K562 (cell line): ENCODE results near the gene PSAT1. TPM values are rescaled to one million over a fixed set of nuclear protein-coding genes. Genes with fewer than 3 reads are reported as not detected.

Experiments used
- ATAC-seq: fragments of 200-7000 bp; cut with Tn5 transposase; 3 replicates; pipeline ENCODE4 v1.9.1; 2020; ENCODE audit warnings: moderate library complexity
- BruUV-seq: library from RNA; stranded (reverse); fragments of 400-500 nt; replicated peaks from 2 replicates; lab custom pipeline; 2021; lab: Mats Ljungman, UMichigan
- CTCF ChIA-PET: fragments of 300-600 bp; formaldehyde crosslinking; extraction: SDS; loops from one replicate; lab custom pipeline; 2021; ENCODE audit warnings: low intra/inter-chr PET ratio; lab: Yijun Ruan, JAX
- POLR2A ChIA-PET: fragments of 300-600, 350-650 bp; sonication (Branson Sonifier 250); formaldehyde crosslinking; extraction: SDS; loops from one replicate; lab custom pipeline; 2021; ENCODE audit warnings: antibody characterized with exemption, inconsistent platforms; lab: Yijun Ruan, JAX
- DNase-seq, 4 experiments: peaks; one replicate each; pipeline versions ENCODE4 v3.0.0 to v3.0.0-alpha.2; 2011 to 2018; ENCODE audit warnings: low spot score in 3 of 4, mixed read lengths in 3 of 4; ENCODE audit errors: extremely low read depth in 1 of 4
- FAIRE-seq: peaks from 2 replicates; lab custom pipeline; 2011; peaks lifted over from hg19 to GRCh38; lab: Jason Lieb, UNC
- H2AFZ ChIP-seq: 2 replicates; pipeline ENCODE4 v1.6.0; 2011; ENCODE audit warnings: low read depth, low read length, control low read depth, inconsistent platforms
- H3K27ac ChIP-seq: fragments of 200-600 bp; 3 replicates; pipeline ENCODE4 v1.8.0; 2011; ENCODE audit warnings: low read depth, mild to moderate bottlenecking, control low read depth, inconsistent platforms, low read length, moderate library complexity, mixed read lengths; ENCODE audit errors: extremely low read depth
- H3K27me3 ChIP-seq, 2 experiments: fragments of 300-600 bp in 1 of 2; 2 replicates in 1 of 2; 3 replicates in 1 of 2; pipeline versions ENCODE4 v1.6.0 to v1.8.0; 2011; ENCODE audit warnings: inconsistent platforms in 2 of 2, low read length in 2 of 2, mild to moderate bottlenecking in 1 of 2, mixed read lengths in 1 of 2, moderate library complexity in 1 of 2; ENCODE audit not compliant: control insufficient read depth in 2 of 2, insufficient read depth in 2 of 2
- H3K36me3 ChIP-seq: fragments of 300-600 bp; 3 replicates; pipeline ENCODE4 v1.8.0; 2011; ENCODE audit warnings: mild to moderate bottlenecking, low read length, inconsistent platforms; ENCODE audit not compliant: control insufficient read depth, insufficient read depth
- H3K4me1 ChIP-seq, 2 experiments: fragments of 200-600 bp in 1 of 2; replicated peaks in 1 of 2; 2 replicates in 1 of 2; 3 replicates in 1 of 2; pipeline versions ENCODE4 v1.5.1 to v1.8.0; 2011; ENCODE audit warnings: inconsistent platforms in 2 of 2, low read length in 2 of 2, mild to moderate bottlenecking in 1 of 2, mixed read lengths in 1 of 2, moderate library complexity in 1 of 2; ENCODE audit not compliant: control insufficient read depth in 2 of 2, insufficient read depth in 2 of 2
- H3K4me2 ChIP-seq: 2 replicates; pipeline ENCODE4 v1.6.1; 2011; ENCODE audit warnings: low read length, control low read depth, inconsistent platforms, mixed read lengths; ENCODE audit not compliant: insufficient read depth
- H3K4me3 ChIP-seq: fragments of 200-600 bp; sonication (generic), shearing (Covaris generic); 2 replicates; pipeline ENCODE4 v1.5.1; 2016; ENCODE audit warnings: control low read depth, inconsistent platforms
- H3K79me2 ChIP-seq: fragments of 200-600 bp; 3 replicates; pipeline ENCODE4 v1.8.0; 2011; ENCODE audit warnings: low read length, inconsistent platforms; ENCODE audit not compliant: control insufficient read depth, insufficient read depth
- H3K9ac ChIP-seq, 2 experiments: 2 replicates each; pipeline versions ENCODE4 v1.6.0 to v1.6.1; 2011; ENCODE audit warnings: low read depth in 2 of 2, low read length in 2 of 2, control low read depth in 1 of 2, inconsistent platforms in 1 of 2, mild to moderate bottlenecking in 1 of 2, mixed read lengths in 1 of 2; ENCODE audit not compliant: insufficient read depth in 1 of 2
- H3K9me1 ChIP-seq: one replicate; pipeline ENCODE4 v1.6.0; 2011; ENCODE audit warnings: inconsistent platforms, mild to moderate bottlenecking, low read length, moderate library complexity; ENCODE audit not compliant: control insufficient read depth, insufficient read depth
- H3K9me3 ChIP-seq: replicated peaks from 2 replicates; pipeline ENCODE4 v1.5.1; 2011; ENCODE audit warnings: low read depth, low read length, inconsistent platforms; ENCODE audit not compliant: control insufficient read depth, insufficient read depth
- H4K20me1 ChIP-seq: replicated peaks from 2 replicates; pipeline ENCODE4 v1.6.1; 2011; ENCODE audit warnings: low read length, inconsistent platforms, mixed read lengths; ENCODE audit not compliant: control insufficient read depth, insufficient read depth
- CBFA2T2 ChIP-seq: fragments of 450-650 bp; conservative IDR thresholded peaks from 2 replicates; pipeline ENCODE4 v1.6.1; 2017; ENCODE audit warnings: mild to moderate bottlenecking
- HNRNPL ChIP-seq: fragments of 200-400 bp; formaldehyde crosslinking; IDR thresholded peaks from 2 replicates; pipeline ENCODE4 v1.6.1; 2017; ENCODE audit warnings: low read depth, mild to moderate bottlenecking, low read length
- KAT7 ChIP-seq: sonication (generic); formaldehyde crosslinking; IDR thresholded peaks from 2 replicates; pipeline ENCODE4 v1.8.0; 2022; ENCODE audit warnings: missing genetic modification reagents, mild to moderate bottlenecking, borderline replicate concordance
- KDM1A ChIP-seq, 2 experiments: fragments of 450-650 bp; IDR thresholded peaks; 2 replicates each; pipeline ENCODE4 v1.6.1; 2016; ENCODE audit warnings: mild to moderate bottlenecking in 2 of 2
- SETDB1 ChIP-seq: IDR thresholded peaks from one replicate; pipeline ENCODE4 v1.6.1; 2012; ENCODE audit warnings: low read length, control low read depth, inconsistent platforms
- STAG1 ChIP-seq: sonication (generic); formaldehyde crosslinking; IDR thresholded peaks from 2 replicates; pipeline ENCODE4 v1.5.0; 2020; ENCODE audit warnings: missing genetic modification reagents, borderline replicate concordance
- TAF9B ChIP-seq: fragments of 450-650 bp; IDR thresholded peaks from 2 replicates; pipeline ENCODE4 v1.6.1; 2018; ENCODE audit warnings: mild to moderate bottlenecking; ENCODE audit not compliant: partially characterized antibody
- ZBTB1 ChIP-seq: sonication (generic); formaldehyde crosslinking; IDR thresholded peaks from 2 replicates; pipeline ENCODE4 v1.8.1; 2023; ENCODE audit warnings: missing genetic modification reagents, low read depth, mild to moderate bottlenecking, borderline replicate concordance
- ZNF76 ChIP-seq: fragments of 250-450 bp; sonication (Bioruptor Pico); IDR thresholded peaks from 2 replicates; pipeline ENCODE4 v1.4.0; 2020; ENCODE audit warnings: mild to moderate bottlenecking, moderate library complexity, borderline replicate concordance
- WGBS: fragments of 100-300 bp; shearing (Covaris generic); methylation state at CpG from one replicate; pipeline ENCODE4 v1.1.6; 2016; ENCODE audit warnings: low coverage, mixed read lengths; ENCODE audit not compliant: insufficient coverage; ENCODE audit errors: missing lambda C conversion rate; 5-methylcytosine and 5-hydroxymethylcytosine counted together
- in situ Hi-C: fragments of 300-500 bp; cut with MboI; formaldehyde crosslinking; loops from 4 replicates; pipeline ENCODE4 v1.15.0; 2018; ENCODE audit warnings: inconsistent platforms, mixed read lengths
- intact Hi-C: fragments of 100-400 bp; cut with micrococcal nuclease; formaldehyde crosslinking; loops from 2 replicates; pipeline ENCODE4 v1.14.2; 2022
- polyA plus RNA-seq, 8 experiments: library from polyadenylated mRNA; depleted of rRNA in 4 of 8; stranded (reverse) in 5 of 8; unstranded in 3 of 8; fragments of >200 nt; fragmentation: Nextera tagmentation in 2 of 8; fragmentation: Illumina TruSeq in 1 of 8; extraction: Ambion mirVana in 2 of 8; extraction: Trizol in 1 of 8; gene quantifications; 2 replicates each; pipeline versions ENCODE4 v1.2.1 to v1.2.3, GENCODE V29; 2011 to 2014; ENCODE audit warnings: inconsistent platforms in 1 of 8, missing spikeins in 1 of 8
- total RNA-seq, 7 experiments: library from RNA; depleted of rRNA in 6 of 7; stranded (reverse); fragments of >200 nt in 6 of 7; fragmentation: Illumina TruSeq in 2 of 7; extraction: Trizol in 2 of 7; gene quantifications; 2 replicates each; pipeline versions ENCODE4 v1.2.1 to v1.2.3, GENCODE V29; 2011 to 2021; ENCODE audit warnings: low replicate concordance in 1 of 7
- TF ChIP-seq, protein P1 (sequence below): fragments of 250-450 bp; sonication (Bioruptor Pico); IDR thresholded peaks from 2 replicates; pipeline ENCODE4 v1.4.0; 2020; ENCODE audit warnings: mild to moderate bottlenecking, moderate library complexity, borderline replicate concordance
- TF ChIP-seq, protein P2 (sequence below): fragments of 250-450 bp; sonication (Bioruptor Pico); IDR thresholded peaks from 2 replicates; pipeline ENCODE4 v1.5.0; 2020; ENCODE audit warnings: mild to moderate bottlenecking, borderline replicate concordance

The PSAT1 gene
- total and polyA plus RNA-seq, 9 of the 15 experiments (the other 6 are each of a cell fraction or from before 2014, with no cell fraction given), result 29.7 to 151 (median 98.3) TPM

DNA sequence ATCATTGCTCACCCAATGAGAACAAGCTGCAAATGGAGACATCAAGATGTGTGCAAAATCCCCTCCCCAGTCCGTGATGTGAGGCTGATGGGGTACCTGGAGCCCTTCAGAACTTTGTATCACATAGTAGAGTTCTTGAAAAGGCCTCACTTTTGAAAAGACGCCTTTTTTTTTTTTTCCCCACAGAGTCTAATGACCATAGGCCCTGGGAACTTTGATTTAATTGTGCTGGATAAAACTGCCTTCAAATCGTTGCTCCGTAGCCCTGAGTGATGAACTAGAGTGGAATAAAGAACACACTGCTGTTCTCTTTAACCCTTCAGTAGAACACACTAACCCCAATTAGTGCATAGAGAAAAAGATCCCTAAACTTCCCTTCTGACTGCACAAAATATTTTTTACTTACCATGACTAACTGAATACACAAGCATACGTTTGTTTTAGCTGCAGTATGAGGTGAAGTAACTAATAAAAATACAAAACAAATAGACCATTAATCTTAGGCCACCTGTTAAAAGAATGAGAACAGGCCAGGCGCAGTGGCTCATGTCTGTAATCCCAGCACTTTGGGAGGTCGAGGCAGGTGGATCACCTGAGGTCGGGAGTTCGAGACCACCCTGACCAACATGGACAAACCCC lies 15.1 kb downstream of the PSAT1 start:
- 85% methylated on average over 6 of the region's 9 CpGs for WGBS
- ATAC-seq (no peak), DNase-seq (no peak), FAIRE-seq (no peak)
- intact Hi-C loops (no loop called here), in situ Hi-C loops (no loop called here)
- peaks cover 44% of the 10 kb centered on the region; the same call in 2 of the 3 replicates for H3K36me3 ChIP-seq
- ChIA-PET POLR2A (interaction anchor here (0.5 to 0.9 kb wide), 3 partner anchors 8 to 541 kb away, joined by 3 to 5 read pairs (median 5); no protein-coding TSS in a partner anchor), CTCF (no interaction called here)
- H3K9ac ChIP-seq, result no peak overlapping the region
- H2AFZ ChIP-seq, result no peak overlapping the region
- H3K4me3 ChIP-seq, result no peak overlapping the region
- no peaks in the 10 kb centered on the region; a peak in 1 of 5 replicates for H3K4me1 ChIP-seq
- TF ChIP-seq ZBTB1 (no peak), STAG1 (CRISPR knock-in tag) (no peak), SETDB1 (no peak), HNRNPL (no peak), KAT7 (CRISPR knock-in tag) (no peak), KDM1A (IDR thresholded peaks at IDR 0.05) (no peak), CBFA2T2 (no peak), TAF9B (no peak), ZNF76 (no peak)
- TF ChIP-seq, protein P1, sequence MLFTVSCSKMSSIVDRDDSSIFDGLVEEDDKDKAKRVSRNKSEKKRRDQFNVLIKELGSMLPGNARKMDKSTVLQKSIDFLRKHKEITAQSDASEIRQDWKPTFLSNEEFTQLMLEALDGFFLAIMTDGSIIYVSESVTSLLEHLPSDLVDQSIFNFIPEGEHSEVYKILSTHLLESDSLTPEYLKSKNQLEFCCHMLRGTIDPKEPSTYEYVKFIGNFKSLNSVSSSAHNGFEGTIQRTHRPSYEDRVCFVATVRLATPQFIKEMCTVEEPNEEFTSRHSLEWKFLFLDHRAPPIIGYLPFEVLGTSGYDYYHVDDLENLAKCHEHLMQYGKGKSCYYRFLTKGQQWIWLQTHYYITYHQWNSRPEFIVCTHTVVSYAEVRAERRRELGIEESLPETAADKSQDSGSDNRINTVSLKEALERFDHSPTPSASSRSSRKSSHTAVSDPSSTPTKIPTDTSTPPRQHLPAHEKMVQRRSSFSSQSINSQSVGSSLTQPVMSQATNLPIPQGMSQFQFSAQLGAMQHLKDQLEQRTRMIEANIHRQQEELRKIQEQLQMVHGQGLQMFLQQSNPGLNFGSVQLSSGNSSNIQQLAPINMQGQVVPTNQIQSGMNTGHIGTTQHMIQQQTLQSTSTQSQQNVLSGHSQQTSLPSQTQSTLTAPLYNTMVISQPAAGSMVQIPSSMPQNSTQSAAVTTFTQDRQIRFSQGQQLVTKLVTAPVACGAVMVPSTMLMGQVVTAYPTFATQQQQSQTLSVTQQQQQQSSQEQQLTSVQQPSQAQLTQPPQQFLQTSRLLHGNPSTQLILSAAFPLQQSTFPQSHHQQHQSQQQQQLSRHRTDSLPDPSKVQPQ, result no peak
- TF ChIP-seq, protein P2, sequence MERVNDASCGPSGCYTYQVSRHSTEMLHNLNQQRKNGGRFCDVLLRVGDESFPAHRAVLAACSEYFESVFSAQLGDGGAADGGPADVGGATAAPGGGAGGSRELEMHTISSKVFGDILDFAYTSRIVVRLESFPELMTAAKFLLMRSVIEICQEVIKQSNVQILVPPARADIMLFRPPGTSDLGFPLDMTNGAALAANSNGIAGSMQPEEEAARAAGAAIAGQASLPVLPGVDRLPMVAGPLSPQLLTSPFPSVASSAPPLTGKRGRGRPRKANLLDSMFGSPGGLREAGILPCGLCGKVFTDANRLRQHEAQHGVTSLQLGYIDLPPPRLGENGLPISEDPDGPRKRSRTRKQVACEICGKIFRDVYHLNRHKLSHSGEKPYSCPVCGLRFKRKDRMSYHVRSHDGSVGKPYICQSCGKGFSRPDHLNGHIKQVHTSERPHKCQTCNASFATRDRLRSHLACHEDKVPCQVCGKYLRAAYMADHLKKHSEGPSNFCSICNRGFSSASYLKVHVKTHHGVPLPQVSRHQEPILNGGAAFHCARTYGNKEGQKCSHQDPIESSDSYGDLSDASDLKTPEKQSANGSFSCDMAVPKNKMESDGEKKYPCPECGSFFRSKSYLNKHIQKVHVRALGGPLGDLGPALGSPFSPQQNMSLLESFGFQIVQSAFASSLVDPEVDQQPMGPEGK (CRISPR knock-in tag), result no peak
- H3K27me3 ChIP-seq, result no peaks in the 10 kb centered on the region
- no peak overlapping the region for H3K27ac ChIP-seq
- no peaks in the 10 kb centered on the region for H3K9me3 ChIP-seq
- no peaks in the 10 kb centered on the region for H3K79me2 ChIP-seq
- 0 out of 2 replicates have a peak, but pooled peaks cover 4% of the 10 kb centered on the region for H4K20me1 ChIP-seq
- no TSS peak for BruUV-seq
- no peaks in the 10 kb centered on the region for H3K9me1 ChIP-seq
- no peak overlapping the region for H3K4me2 ChIP-seq
